ENCODE measurements around the gene GHRH.

The GHRH gene

DNA sequence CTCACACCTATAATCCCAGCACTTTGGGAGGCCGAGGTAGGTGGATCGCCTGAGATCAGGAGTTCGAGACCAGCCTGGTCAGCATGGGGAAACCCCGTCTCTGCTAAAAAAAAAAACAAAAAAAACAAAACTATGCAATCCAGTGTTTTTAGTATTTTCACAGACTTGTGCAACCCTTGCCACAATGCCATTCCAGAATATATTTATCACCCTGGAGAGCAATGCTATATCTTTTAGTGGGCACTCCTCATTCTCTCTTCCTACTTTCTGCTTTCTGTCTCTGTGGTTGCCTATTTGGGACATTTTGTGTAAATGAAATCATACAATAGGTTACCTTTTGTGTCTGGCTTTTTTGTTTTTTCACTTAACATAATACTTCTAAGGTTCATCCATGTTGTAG lies 43.2 kb downstream of the GHRH start:
- H3K9me3 ChIP-seq (ENCODE audit: control insufficient read depth in 2 of 2, low read length in 2 of 2), result no peaks in the 10 kb centered on the region
- no peak overlapping the region for H3K27ac ChIP-seq (ENCODE audit: low read depth in 2 of 2, low read length in 2 of 2)
- H3K36me3 ChIP-seq (ENCODE audit: control insufficient read depth in 2 of 2, insufficient read depth in 2 of 2, low read length in 2 of 2), result peaks cover 28 to 44% of the 10 kb centered on the region in 2 donors
- peaks cover 2 to 6% of the 10 kb centered on the region in 2 donors for H3K4me1 ChIP-seq (ENCODE audit: control insufficient read depth in 2 of 2, insufficient read depth in 2 of 2, low read length in 2 of 2)
- H3K27me3 ChIP-seq (ENCODE audit: control insufficient read depth in 2 of 2, insufficient read depth in 2 of 2, low read length in 2 of 2), result no peaks in the 10 kb centered on the region
- no peak overlapping the region for H3K4me3 ChIP-seq (ENCODE audit: low read length in 2 of 2)
- H3K9ac ChIP-seq (ENCODE audit: low read depth in 1 of 2, low read length in 2 of 2), result no peak overlapping the region

DNA sequence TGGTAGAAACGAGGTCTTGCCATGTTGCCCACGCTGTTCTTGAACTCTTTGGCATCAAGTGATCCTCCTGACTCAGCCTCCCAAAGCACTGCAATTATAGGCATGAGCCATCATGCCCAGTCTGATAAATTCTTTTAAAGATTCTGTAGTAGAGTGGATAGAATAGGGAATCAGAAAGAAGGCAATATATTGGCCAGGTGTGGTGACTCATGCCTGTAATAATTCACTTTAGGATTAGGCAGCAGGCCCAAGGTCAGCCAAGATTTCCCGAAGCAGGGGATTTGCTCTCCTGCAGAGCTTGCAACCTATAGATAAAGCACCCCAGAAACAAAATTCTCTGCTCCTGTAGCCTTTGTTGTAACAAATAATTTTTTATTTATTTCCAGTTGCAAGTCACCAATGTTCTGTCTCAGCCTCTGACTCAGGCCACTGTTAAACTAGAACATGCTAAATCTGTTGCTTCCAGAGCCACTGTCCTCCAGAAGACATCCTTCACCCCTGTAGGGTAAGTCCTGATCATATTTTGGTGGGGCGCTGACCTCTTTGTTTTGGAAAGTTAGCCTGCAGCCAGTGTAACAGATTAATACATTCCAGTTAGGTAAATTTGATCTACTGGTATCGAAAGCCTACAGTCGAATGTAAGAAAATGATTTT lies 51.8 kb downstream of the GHRH start:
- H3K9ac ChIP-seq (ENCODE audit: low read depth in 1 of 2, low read length in 2 of 2), result no peak overlapping the region
- H3K4me3 ChIP-seq (ENCODE audit: low read length in 2 of 2), result no peak overlapping the region
- H3K9me3 ChIP-seq (ENCODE audit: control insufficient read depth in 2 of 2, low read length in 2 of 2), result no peaks in the 10 kb centered on the region
- no peaks in the 10 kb centered on the region for H3K4me1 ChIP-seq (ENCODE audit: control insufficient read depth in 2 of 2, insufficient read depth in 2 of 2, low read length in 2 of 2)
- H3K27me3 ChIP-seq (ENCODE audit: control insufficient read depth in 2 of 2, insufficient read depth in 2 of 2, low read length in 2 of 2), result no peaks in the 10 kb centered on the region
- no peak overlapping the region for H3K27ac ChIP-seq (ENCODE audit: low read depth in 2 of 2, low read length in 2 of 2)
- H3K36me3 ChIP-seq (ENCODE audit: control insufficient read depth in 2 of 2, insufficient read depth in 2 of 2, low read length in 2 of 2), result peaks cover 57 to 62% of the 10 kb centered on the region in 2 donors

DNA sequence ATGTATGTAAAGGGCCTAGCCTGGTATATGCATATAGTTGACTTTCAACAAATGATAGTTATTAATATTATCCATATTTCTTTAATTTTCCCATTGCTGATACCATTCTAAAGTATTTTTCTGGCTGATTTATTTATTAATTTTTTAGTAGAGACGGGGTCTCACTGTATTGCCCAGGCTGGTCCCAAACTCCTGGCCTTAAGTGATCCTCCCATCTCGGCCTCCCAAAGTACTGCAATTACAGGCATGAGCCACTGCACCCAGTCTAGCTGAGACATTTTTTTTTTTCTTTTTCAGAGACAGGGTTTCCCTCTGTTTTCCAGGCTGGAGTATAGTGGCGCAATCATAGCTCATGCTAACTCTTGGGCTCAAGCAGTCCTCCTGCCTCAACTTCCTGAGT lies 52.4 kb downstream of the GHRH start:
- H3K36me3 ChIP-seq (ENCODE audit: control insufficient read depth in 2 of 2, insufficient read depth in 2 of 2, low read length in 2 of 2), result peaks cover 60 to 62% of the 10 kb centered on the region in 2 donors
- no peak overlapping the region for H3K4me3 ChIP-seq (ENCODE audit: low read length in 2 of 2)
- H3K27me3 ChIP-seq (ENCODE audit: control insufficient read depth in 2 of 2, insufficient read depth in 2 of 2, low read length in 2 of 2), result no peaks in the 10 kb centered on the region
- H3K4me1 ChIP-seq (ENCODE audit: control insufficient read depth in 2 of 2, insufficient read depth in 2 of 2, low read length in 2 of 2), result no peaks in the 10 kb centered on the region
- no peak overlapping the region for H3K27ac ChIP-seq (ENCODE audit: low read depth in 2 of 2, low read length in 2 of 2)
- no peak overlapping the region for H3K9ac ChIP-seq (ENCODE audit: low read depth in 1 of 2, low read length in 2 of 2)
- H3K9me3 ChIP-seq (ENCODE audit: control insufficient read depth in 2 of 2, low read length in 2 of 2), result no peaks in the 10 kb centered on the region

DNA sequence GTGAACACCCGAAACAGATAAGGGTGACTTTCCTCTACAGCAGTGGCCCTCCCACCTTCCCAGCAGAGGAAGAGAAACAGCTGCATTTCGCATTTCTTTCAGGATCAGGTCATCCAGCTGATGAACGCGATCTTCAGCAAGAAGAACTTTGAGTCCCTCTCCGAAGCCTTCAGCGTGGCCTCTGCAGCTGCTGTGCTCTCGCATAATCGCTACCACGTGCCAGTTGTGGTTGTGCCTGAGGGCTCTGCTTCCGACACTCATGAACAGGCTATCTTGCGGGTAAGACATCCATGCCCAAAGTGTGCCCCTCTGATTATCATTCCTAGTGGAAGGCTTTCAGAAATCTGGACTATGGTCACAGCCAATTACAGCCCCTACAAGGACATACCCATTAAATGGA lies 54.4 kb downstream of the GHRH start:
- Histone ChIP-seq H3K9ac (ENCODE audit: low read depth in 1 of 2, low read length in 2 of 2) (no peak overlapping the region), H3K27me3 (ENCODE audit: control insufficient read depth in 2 of 2, insufficient read depth in 2 of 2, low read length in 2 of 2) (no peaks in the 10 kb centered on the region), H3K9me3 (ENCODE audit: control insufficient read depth in 2 of 2, low read length in 2 of 2) (no peaks in the 10 kb centered on the region), H3K27ac (ENCODE audit: low read depth in 2 of 2, low read length in 2 of 2) (no peak overlapping the region), H3K4me3 (ENCODE audit: low read length in 2 of 2) (no peak overlapping the region), H3K4me1 (ENCODE audit: control insufficient read depth in 2 of 2, insufficient read depth in 2 of 2, low read length in 2 of 2) (no peaks in the 10 kb centered on the region), H3K36me3 (ENCODE audit: control insufficient read depth in 2 of 2, insufficient read depth in 2 of 2, low read length in 2 of 2) (peaks cover 54 to 55% of the 10 kb centered on the region in 2 donors)

DNA sequence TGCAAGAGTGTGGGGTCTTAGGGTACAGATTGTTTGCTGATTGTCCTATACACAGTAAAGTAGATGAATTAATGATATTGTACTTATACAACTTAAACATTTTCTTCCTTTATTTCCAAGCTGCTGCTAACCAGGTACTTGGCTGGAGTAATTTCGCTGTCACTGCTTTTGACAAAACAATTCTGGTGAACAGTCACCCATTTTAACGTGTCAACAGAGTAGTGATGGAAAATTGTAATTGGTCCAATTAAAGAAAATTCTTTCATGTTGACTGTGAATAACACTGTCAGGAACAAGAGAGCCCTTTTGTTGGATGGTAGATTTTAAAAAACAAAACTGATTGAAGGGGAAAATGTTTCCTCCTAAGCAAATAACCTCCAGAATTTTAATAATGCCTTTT lies 55.8 kb downstream of the GHRH start:
- H3K36me3 ChIP-seq (ENCODE audit: control insufficient read depth in 2 of 2, insufficient read depth in 2 of 2, low read length in 2 of 2), result peaks cover 59 to 63% of the 10 kb centered on the region in 2 donors
- no peak overlapping the region for H3K9ac ChIP-seq (ENCODE audit: low read depth in 1 of 2, low read length in 2 of 2)
- H3K27me3 ChIP-seq (ENCODE audit: control insufficient read depth in 2 of 2, insufficient read depth in 2 of 2, low read length in 2 of 2), result no peaks in the 10 kb centered on the region
- no peak overlapping the region for H3K4me3 ChIP-seq (ENCODE audit: low read length in 2 of 2)
- H3K4me1 ChIP-seq (ENCODE audit: control insufficient read depth in 2 of 2, insufficient read depth in 2 of 2, low read length in 2 of 2), result peaks cover 0 to 3% of the 10 kb centered on the region in 2 donors
- no peak overlapping the region for H3K27ac ChIP-seq (ENCODE audit: low read depth in 2 of 2, low read length in 2 of 2)
- no peaks in the 10 kb centered on the region for H3K9me3 ChIP-seq (ENCODE audit: control insufficient read depth in 2 of 2, low read length in 2 of 2)

DNA sequence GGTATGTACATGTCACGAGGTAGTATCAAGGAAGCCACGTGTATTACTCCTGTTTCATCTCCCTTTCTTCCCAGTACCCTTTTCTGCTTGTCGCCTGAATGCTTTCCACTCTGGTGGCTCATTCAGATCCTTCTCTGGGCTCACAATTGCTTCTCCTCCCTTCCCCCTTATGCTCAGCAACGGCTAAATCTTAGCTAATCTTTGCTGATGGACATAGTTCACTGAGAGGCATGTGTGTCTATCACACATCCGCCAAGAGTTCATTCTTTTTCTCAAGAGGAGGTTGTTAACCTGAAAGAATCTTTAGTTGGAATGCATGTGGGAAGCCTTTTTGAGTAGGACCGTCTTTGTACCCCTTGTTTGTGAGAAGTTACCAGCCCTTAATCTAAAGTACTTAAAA lies 56.5 kb downstream of the GHRH start:
- Histone ChIP-seq H3K9ac (ENCODE audit: low read depth in 1 of 2, low read length in 2 of 2) (no peak overlapping the region), H3K27me3 (ENCODE audit: control insufficient read depth in 2 of 2, insufficient read depth in 2 of 2, low read length in 2 of 2) (no peaks in the 10 kb centered on the region), H3K4me3 (ENCODE audit: low read length in 2 of 2) (no peak overlapping the region), H3K27ac (ENCODE audit: low read depth in 2 of 2, low read length in 2 of 2) (no peak overlapping the region), H3K4me1 (ENCODE audit: control insufficient read depth in 2 of 2, insufficient read depth in 2 of 2, low read length in 2 of 2) (peaks cover 0 to 3% of the 10 kb centered on the region in 2 donors), H3K9me3 (ENCODE audit: control insufficient read depth in 2 of 2, low read length in 2 of 2) (no peaks in the 10 kb centered on the region), H3K36me3 (ENCODE audit: control insufficient read depth in 2 of 2, insufficient read depth in 2 of 2, low read length in 2 of 2) (peaks cover 64 to 68% of the 10 kb centered on the region in 2 donors)

DNA sequence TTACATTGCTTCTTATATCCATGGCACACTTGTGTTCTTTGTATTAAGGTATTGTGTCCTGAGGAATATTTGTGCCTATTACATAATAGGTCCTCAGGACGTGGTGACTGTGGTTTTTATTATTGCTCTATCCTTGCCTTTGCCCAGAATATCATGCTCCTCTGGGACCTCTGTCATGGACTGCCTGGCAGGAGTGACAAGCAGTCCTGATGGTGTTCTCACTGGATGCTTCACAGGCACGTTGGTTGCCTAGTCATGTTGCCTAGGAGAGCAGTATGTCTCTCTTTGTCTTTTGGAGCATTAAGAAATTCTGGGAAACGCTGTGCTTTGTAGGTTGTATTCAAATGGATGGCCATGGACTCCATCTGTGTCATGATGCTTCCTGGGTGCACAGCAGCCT lies 57.6 kb downstream of the GHRH start:
- Histone ChIP-seq H3K4me3 (ENCODE audit: low read length in 2 of 2) (no peak overlapping the region), H3K27ac (ENCODE audit: low read depth in 2 of 2, low read length in 2 of 2) (no peak overlapping the region), H3K27me3 (ENCODE audit: control insufficient read depth in 2 of 2, insufficient read depth in 2 of 2, low read length in 2 of 2) (no peaks in the 10 kb centered on the region), H3K36me3 (ENCODE audit: control insufficient read depth in 2 of 2, insufficient read depth in 2 of 2, low read length in 2 of 2) (peaks cover 66 to 70% of the 10 kb centered on the region in 2 donors), H3K9ac (ENCODE audit: low read depth in 1 of 2, low read length in 2 of 2) (no peak overlapping the region), H3K4me1 (ENCODE audit: control insufficient read depth in 2 of 2, insufficient read depth in 2 of 2, low read length in 2 of 2) (peaks cover 0 to 3% of the 10 kb centered on the region in 2 donors), H3K9me3 (ENCODE audit: control insufficient read depth in 2 of 2, low read length in 2 of 2) (no peaks in the 10 kb centered on the region)

DNA sequence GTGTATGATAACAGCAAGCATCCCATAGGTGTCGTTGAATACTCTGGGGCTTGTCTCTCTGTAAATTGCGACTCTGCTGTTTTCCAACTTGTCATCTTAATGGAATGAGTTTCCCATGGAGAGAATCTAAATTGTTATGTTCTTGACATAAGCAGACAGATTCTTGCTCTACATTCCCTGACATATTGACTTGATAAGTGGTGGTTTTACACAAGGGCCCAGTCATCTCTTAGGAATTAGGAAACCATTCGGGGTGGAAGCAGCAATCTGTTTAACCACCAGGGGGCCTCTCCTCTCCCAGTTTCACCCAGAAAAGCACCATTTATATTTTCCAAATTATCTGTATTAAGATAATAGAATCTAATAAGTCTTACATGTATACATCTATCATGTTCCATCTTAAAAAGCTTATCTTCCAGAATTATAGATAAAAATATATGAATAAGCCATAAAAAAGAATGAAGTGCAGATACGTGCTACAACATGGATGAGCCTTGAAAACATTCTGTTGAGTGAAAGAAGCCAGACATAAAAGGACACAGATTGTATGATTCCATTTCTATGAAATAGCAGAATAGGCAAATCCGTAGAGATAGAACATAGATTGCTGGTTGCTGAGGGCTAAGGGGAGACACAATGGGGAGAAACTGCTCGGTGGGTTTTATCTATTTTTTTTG lies 59.2 kb downstream of the GHRH start:
- Histone ChIP-seq H3K9me3 (ENCODE audit: control insufficient read depth in 2 of 2, low read length in 2 of 2) (no peaks in the 10 kb centered on the region), H3K4me3 (ENCODE audit: low read length in 2 of 2) (no peak overlapping the region), H3K27me3 (ENCODE audit: control insufficient read depth in 2 of 2, insufficient read depth in 2 of 2, low read length in 2 of 2) (no peaks in the 10 kb centered on the region), H3K36me3 (ENCODE audit: control insufficient read depth in 2 of 2, insufficient read depth in 2 of 2, low read length in 2 of 2) (peaks cover 64 to 67% of the 10 kb centered on the region in 2 donors), H3K4me1 (ENCODE audit: control insufficient read depth in 2 of 2, insufficient read depth in 2 of 2, low read length in 2 of 2) (peaks cover 0 to 3% of the 10 kb centered on the region in 2 donors), H3K9ac (ENCODE audit: low read depth in 1 of 2, low read length in 2 of 2) (peak overlapping the region in 1 of 2 donors; percentile 18), H3K27ac (ENCODE audit: low read depth in 2 of 2, low read length in 2 of 2) (peak overlapping the region in 1 of 2 donors; percentile 40)

DNA sequence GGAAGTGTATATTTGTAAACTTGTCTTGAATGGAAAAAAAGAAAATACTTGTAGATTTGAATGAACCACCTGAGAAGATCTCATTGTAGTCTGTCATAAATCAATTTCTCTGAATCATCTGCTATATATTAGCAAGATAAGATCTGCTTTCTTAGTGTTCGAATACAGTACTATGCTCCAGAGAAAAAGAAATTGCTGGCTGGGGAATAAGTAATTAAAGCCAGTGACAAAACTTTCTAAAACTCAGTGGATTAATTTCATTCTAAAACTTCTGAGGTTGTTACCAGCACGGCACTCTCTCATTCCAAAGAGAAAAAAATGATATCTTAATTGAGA lies 59.8 kb downstream of the GHRH start:
- no peaks in the 10 kb centered on the region for H3K27me3 ChIP-seq (ENCODE audit: control insufficient read depth in 2 of 2, insufficient read depth in 2 of 2, low read length in 2 of 2)
- H3K9me3 ChIP-seq (ENCODE audit: control insufficient read depth in 2 of 2, low read length in 2 of 2), result no peaks in the 10 kb centered on the region
- peak overlapping the region in 1 of 2 donors; percentile 18 for H3K9ac ChIP-seq (ENCODE audit: low read depth in 1 of 2, low read length in 2 of 2)
- H3K27ac ChIP-seq (ENCODE audit: low read depth in 2 of 2, low read length in 2 of 2), result peak overlapping the region in 1 of 2 donors; percentile 40
- H3K4me1 ChIP-seq (ENCODE audit: control insufficient read depth in 2 of 2, insufficient read depth in 2 of 2, low read length in 2 of 2), result peaks cover 0 to 3% of the 10 kb centered on the region in 2 donors
- H3K36me3 ChIP-seq (ENCODE audit: control insufficient read depth in 2 of 2, insufficient read depth in 2 of 2, low read length in 2 of 2), result peaks cover 61 to 64% of the 10 kb centered on the region in 2 donors
- no peak overlapping the region for H3K4me3 ChIP-seq (ENCODE audit: low read length in 2 of 2)
